Gastrocnemius medialis (tissue), 4 donors: ENCODE measurements around the gene FCRL1. TPM values are rescaled to one million over a fixed set of nuclear protein-coding genes. Genes with fewer than 3 reads are reported as not detected.

ENCODE experiments used
- ATAC-seq, 2 donors: fragments of 150-250 bp; one replicate each; pipeline ENCODE4 v1.9.1; 2016
- DNase-seq, 2 donors: peaks; one replicate each; pipeline ENCODE4 v3.0.0-alpha.2; 2019
- H3K27ac ChIP-seq, 4 donors: fragments of 200-600 bp; sonication (generic); 1 replicate in 1 of 4; 2 replicates in 3 of 4; pipeline ENCODE4 v1.5.1; 2016 to 2018; ENCODE audit warnings: mild to moderate bottlenecking in 2 of 4, moderate library complexity in 1 of 4
- H3K27me3 ChIP-seq, 3 donors: fragments of 200-600 bp; sonication (generic) in 2 of 3; 1 replicate in 1 of 3; 2 replicates in 2 of 3; pipeline versions ENCODE4 v1.5.1 to v1.6.0; 2016 to 2019; ENCODE audit warnings: mild to moderate bottlenecking in 1 of 3, moderate library complexity in 1 of 3
- H3K36me3 ChIP-seq, 2 donors: fragments of 200-600 bp; sonication (generic) in 1 of 2; one replicate each; pipeline ENCODE4 v1.5.1; 2017 to 2018
- H3K4me1 ChIP-seq, 2 donors: fragments of 200-600 bp; sonication (generic) in 1 of 2; one replicate each; pipeline ENCODE4 v1.5.1; 2016 to 2017; ENCODE audit warnings: mild to moderate bottlenecking in 2 of 2
- H3K4me3 ChIP-seq, 4 donors: fragments of 200-600 bp; sonication (generic) in 3 of 4; 1 replicate in 1 of 4; 2 replicates in 3 of 4; pipeline ENCODE4 v1.5.1; 2016 to 2019; ENCODE audit warnings: mild to moderate bottlenecking in 2 of 4
- H3K9me3 ChIP-seq, 3 donors: fragments of 200-600 bp; sonication (generic) in 2 of 3; 1 replicate in 1 of 3; 2 replicates in 2 of 3; pipeline ENCODE4 v1.5.1; 2016 to 2019
- CTCF ChIP-seq, 5 experiments: fragments of 450-650 bp in 3 of 5; fragments of 200-600 bp in 2 of 5; sonication (generic) in 2 of 5; IDR thresholded peaks in 4 of 5; conservative IDR thresholded peaks in 1 of 5; 1 replicate in 4 of 5; 2 replicates in 1 of 5; pipeline ENCODE4 v1.5.1; 2016 to 2019; ENCODE audit warnings: antibody characterized with exemption in 5 of 5, mild to moderate bottlenecking in 3 of 5, moderate library complexity in 3 of 5
- POLR2A ChIP-seq, 2 donors: fragments of 450-650 bp; IDR thresholded peaks; one replicate each; pipeline ENCODE4 v1.6.1; 2017; ENCODE audit warnings: antibody characterized with exemption in 2 of 2, mild to moderate bottlenecking in 2 of 2, moderate library complexity in 2 of 2
- in situ Hi-C, 4 donors: fragments of 200-750 bp; cut with MboI; loops; one replicate each; pipeline versions ENCODE4 v1.15.0 to v1.8.0; 2017; ENCODE audit warnings: low sequenced_read_pairs in 4 of 4
- intact Hi-C: fragments of 100-400 bp; cut with DNase I; formaldehyde crosslinking; loops from one replicate; pipeline ENCODE4 v1.15.1; 2023; ENCODE audit warnings: low total_unique reads
- total RNA-seq, 4 donors: library from RNA; depleted of rRNA; stranded (reverse); fragments of >200 nt; gene quantifications; one replicate each; pipeline versions ENCODE4 v1.1.0 to v1.2.3, GENCODE V29; 2016

The FCRL1 gene
- total RNA-seq, 4 donors from 2014 or later, result not detected

GRCh38 chr1:157830887-157831286, 11.0 kb upstream of the FCRL1 start:
- Histone ChIP-seq H3K36me3 (no peaks in the 10 kb centered on the region), H3K4me3 (no peak overlapping the region)
- intact Hi-C loops, result no loop called here

DNA sequence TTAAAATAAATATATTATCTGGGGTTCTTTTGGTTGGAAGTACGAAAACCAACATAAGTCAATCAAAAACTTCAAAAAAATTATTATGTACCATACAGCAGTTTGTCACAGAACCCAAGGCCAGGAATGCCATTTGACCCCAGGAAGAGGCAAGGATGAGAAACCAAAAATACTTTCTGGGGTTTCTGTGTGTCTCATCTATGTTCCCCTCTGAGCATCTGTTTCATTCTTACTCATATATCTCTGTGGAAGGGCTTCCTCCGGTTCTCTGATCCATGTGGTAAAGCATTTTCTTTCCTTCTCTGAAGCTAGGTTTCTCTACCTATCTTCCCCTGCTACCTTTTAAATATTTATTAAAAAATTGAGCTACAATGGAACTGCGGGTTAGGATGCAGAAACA, 9.8 kb upstream of the FCRL1 start:
- no peaks in the 10 kb centered on the region for H3K9me3 ChIP-seq
- H3K4me1 ChIP-seq, result no peaks in the 10 kb centered on the region
- ATAC-seq, result no peak
- in situ Hi-C loops (no loop called here), intact Hi-C loops (no loop called here)
- H3K27me3 ChIP-seq, result no peaks in the 10 kb centered on the region
- H3K4me3 ChIP-seq, result no peak overlapping the region
- DNase-seq, result no peak
- no peaks in the 10 kb centered on the region for H3K36me3 ChIP-seq
- TF ChIP-seq CTCF (IDR thresholded peaks at IDR 0.05 in 4 of 5, conservative IDR thresholded peaks at IDR 0.05 in 1 of 5) (no peak), POLR2A (IDR thresholded peaks at IDR 0.05) (no peak)
- H3K27ac ChIP-seq, result no peak overlapping the region

More at GRCh38 chr1:157830887-157831286, 11.0 kb upstream of the FCRL1 start:
- no peaks in the 10 kb centered on the region for H3K27me3 ChIP-seq
- in situ Hi-C loops, result no loop called here
- TF ChIP-seq CTCF (IDR thresholded peaks at IDR 0.05 in 4 of 5, conservative IDR thresholded peaks at IDR 0.05 in 1 of 5) (no peak), POLR2A (IDR thresholded peaks at IDR 0.05) (no peak)
- no peaks in the 10 kb centered on the region for H3K9me3 ChIP-seq
- no peak overlapping the region for H3K27ac ChIP-seq
- H3K4me1 ChIP-seq, result no peaks in the 10 kb centered on the region
- DNase-seq (no peak), ATAC-seq (no peak)

DNA sequence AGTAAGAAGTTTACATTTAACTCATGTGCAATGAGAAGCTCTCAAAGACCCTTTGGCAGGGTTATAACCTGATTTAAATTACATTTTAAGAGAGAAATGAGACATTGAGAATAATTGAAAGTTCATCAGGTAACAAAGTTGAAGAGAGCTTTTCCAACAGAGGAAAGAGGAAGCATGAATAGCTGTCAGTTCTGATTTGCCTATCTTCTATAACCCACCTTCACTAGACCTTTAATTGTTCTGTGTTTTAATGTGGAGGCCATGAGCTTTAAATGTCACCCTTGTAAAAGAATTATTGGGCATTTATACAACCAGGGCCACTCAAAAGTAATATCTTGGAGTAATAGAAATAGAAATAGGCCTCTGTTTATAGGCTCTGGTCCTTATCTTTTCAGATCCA, 9.3 kb upstream of the FCRL1 start:
- Histone ChIP-seq H3K4me1 (no peaks in the 10 kb centered on the region), H3K27me3 (no peaks in the 10 kb centered on the region), H3K27ac (no peak overlapping the region), H3K9me3 (no peaks in the 10 kb centered on the region), H3K4me3 (no peak overlapping the region), H3K36me3 (no peaks in the 10 kb centered on the region)
- no peak for ATAC-seq
- in situ Hi-C loops (no loop called here), intact Hi-C loops (no loop called here)
- TF ChIP-seq CTCF (IDR thresholded peaks at IDR 0.05 in 4 of 5, conservative IDR thresholded peaks at IDR 0.05 in 1 of 5) (no peak), POLR2A (IDR thresholded peaks at IDR 0.05) (no peak)
- DNase-seq, result no peak

DNA sequence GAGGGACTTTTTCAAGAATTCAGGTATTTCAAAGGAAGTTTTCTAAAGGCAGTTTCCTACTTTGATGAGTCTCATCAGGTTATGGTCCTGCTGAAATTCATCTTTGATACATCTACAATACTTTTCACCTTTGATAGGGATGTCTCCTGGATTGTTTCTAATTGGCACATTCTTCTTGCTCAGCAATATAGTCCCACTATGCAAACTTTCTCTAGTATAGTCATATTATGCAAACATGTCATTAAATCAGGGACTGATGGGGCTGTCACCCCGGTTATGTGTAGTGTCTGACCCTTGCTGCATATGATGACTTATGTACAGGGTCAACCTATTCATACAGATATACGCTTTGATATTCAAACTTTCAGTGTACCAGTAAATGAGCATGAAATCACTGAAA, 379 bp upstream of the FCRL1 start:
- no peaks in the 10 kb centered on the region for H3K4me1 ChIP-seq
- no peaks in the 10 kb centered on the region for H3K27me3 ChIP-seq
- DNase-seq (no peak), ATAC-seq (no peak)
- no peaks in the 10 kb centered on the region for H3K9me3 ChIP-seq
- H3K36me3 ChIP-seq, result no peaks in the 10 kb centered on the region
- no peak overlapping the region for H3K27ac ChIP-seq
- no peak for TF ChIP-seq CTCF (IDR thresholded peaks at IDR 0.05 in 4 of 5, conservative IDR thresholded peaks at IDR 0.05 in 1 of 5)
- TF ChIP-seq POLR2A (IDR thresholded peaks at IDR 0.05), result no peak
- H3K4me3 ChIP-seq, result no peak overlapping the region
- in situ Hi-C loops (no loop called here), intact Hi-C loops (no loop called here)

DNA sequence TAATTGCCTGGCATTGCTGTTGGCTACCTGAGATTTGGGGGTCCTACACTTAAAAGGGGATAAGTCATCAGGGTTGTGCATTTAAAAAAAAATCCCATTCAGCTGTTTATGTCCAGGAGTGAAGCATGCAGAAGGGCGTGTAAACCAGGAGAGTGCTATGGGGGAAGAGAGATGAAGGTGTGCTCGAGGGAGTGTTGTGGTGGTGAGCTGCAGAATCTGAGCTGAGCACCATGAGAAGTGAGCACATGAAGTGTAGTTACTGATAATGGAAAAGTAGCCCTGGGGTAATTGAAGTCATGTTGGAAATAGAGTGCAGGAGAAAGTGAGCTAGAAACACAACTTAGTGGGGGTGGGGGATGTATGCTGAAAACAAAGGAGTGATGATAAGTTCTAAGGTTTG, 705 bp downstream of the FCRL1 start:
- Histone ChIP-seq H3K4me1 (no peaks in the 10 kb centered on the region), H3K27ac (no peak overlapping the region), H3K4me3 (no peak overlapping the region), H3K9me3 (no peaks in the 10 kb centered on the region), H3K27me3 (no peaks in the 10 kb centered on the region), H3K36me3 (no peaks in the 10 kb centered on the region)
- in situ Hi-C loops, result no loop called here
- TF ChIP-seq POLR2A (IDR thresholded peaks at IDR 0.05) (no peak), CTCF (IDR thresholded peaks at IDR 0.05 in 4 of 5, conservative IDR thresholded peaks at IDR 0.05 in 1 of 5) (no peak)
- ATAC-seq (no peak), DNase-seq (no peak)
- intact Hi-C loops, result no loop called here
